ENCODE data around the gene MRPL38.

- TF ChIP-seq, protein P1, sequence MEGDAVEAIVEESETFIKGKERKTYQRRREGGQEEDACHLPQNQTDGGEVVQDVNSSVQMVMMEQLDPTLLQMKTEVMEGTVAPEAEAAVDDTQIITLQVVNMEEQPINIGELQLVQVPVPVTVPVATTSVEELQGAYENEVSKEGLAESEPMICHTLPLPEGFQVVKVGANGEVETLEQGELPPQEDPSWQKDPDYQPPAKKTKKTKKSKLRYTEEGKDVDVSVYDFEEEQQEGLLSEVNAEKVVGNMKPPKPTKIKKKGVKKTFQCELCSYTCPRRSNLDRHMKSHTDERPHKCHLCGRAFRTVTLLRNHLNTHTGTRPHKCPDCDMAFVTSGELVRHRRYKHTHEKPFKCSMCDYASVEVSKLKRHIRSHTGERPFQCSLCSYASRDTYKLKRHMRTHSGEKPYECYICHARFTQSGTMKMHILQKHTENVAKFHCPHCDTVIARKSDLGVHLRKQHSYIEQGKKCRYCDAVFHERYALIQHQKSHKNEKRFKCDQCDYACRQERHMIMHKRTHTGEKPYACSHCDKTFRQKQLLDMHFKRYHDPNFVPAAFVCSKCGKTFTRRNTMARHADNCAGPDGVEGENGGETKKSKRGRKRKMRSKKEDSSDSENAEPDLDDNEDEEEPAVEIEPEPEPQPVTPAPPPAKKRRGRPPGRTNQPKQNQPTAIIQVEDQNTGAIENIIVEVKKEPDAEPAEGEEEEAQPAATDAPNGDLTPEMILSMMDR (IDR thresholded peaks at IDR 0.05), result no peak
- TF ChIP-seq POLR2AphosphoS5 (IDR thresholded peaks at IDR 0.05) (no peak), POLR2A (IDR thresholded peaks at IDR 0.05) (no peak)
Measured at GRCh38 chr17:75900691-75901533, 3.8 kb downstream of the MRPL38 start.
